AG04450 (cell line): ENCODE data around the gene S100A6. TPM values are rescaled to one million over a fixed set of nuclear protein-coding genes. Genes with fewer than 3 reads are reported as not detected.

Experiments
- CTCF ChIA-PET: fragments of 300-600, 350-600 bp; formaldehyde crosslinking; extraction: SDS; loops from one replicate; lab custom pipeline; 2022; ENCODE audit warnings: antibody characterized with exemption, inconsistent platforms; lab: Charles Lee
- POLR2A ChIA-PET: fragments of 350-600 bp; formaldehyde crosslinking; extraction: SDS; loops from one replicate; lab custom pipeline; 2021; ENCODE audit warnings: antibody characterized with exemption, inconsistent platforms; lab: Yijun Ruan, JAX
- DNase-seq: peaks from one replicate; pipeline ENCODE4 v3.0.0-alpha.2; 2011; ENCODE audit warnings: low read depth, low spot score
- H3K27ac ChIP-seq: one replicate; pipeline ENCODE4 v1.5.1; 2012; ENCODE audit warnings: low read depth, low read length, control low read depth
- H3K27me3 ChIP-seq: one replicate; pipeline ENCODE4 v1.6.0; 2012; ENCODE audit warnings: low read length; ENCODE audit not compliant: control insufficient read depth, insufficient read depth
- H3K4me3 ChIP-seq: 2 replicates; pipeline ENCODE4 v1.5.1; 2011; ENCODE audit warnings: mild to moderate bottlenecking, low read depth, low read length, control low read depth
- H3K9me3 ChIP-seq: 2 replicates; pipeline ENCODE4 v1.5.1; 2012; ENCODE audit warnings: low read length; ENCODE audit not compliant: control insufficient read depth, insufficient read depth
- CTCF ChIP-seq: IDR thresholded peaks from 2 replicates; pipeline ENCODE4 v1.5.1; 2011; ENCODE audit warnings: low read depth, low read length, control low read depth, inconsistent platforms
- polyA plus RNA-seq: library from polyadenylated mRNA; depleted of rRNA; stranded (reverse); fragments of >200 nt; gene quantifications from 2 replicates; pipeline ENCODE4 v1.2.3, GENCODE V29; 2011

Gene S100A6
- polyA plus RNA-seq, 1 experiment = 1,379 TPM

GRCh38 chr1:153534226-153534924, 1.4 kb downstream of the S100A6 start:
- CTCF ChIA-PET = interaction anchor here (1.0 to 4.1 kb wide), 15 partner anchors 16 to 182 kb away, joined by 3 to 34 read pairs (median 8); partner anchors contain the start of genes CHTOP, S100A13, S100A16 and S100A2
- POLR2A ChIA-PET = interaction anchor here (0.6 to 5.2 kb wide), 10 partner anchors 11 to 100 kb away, joined by 3 to 76 read pairs (median 8); partner anchors contain the start of genes CHTOP, S100A1, S100A13 and S100A2
- H3K27ac ChIP-seq = peak overlapping the region; percentile 96
- no peak for TF ChIP-seq CTCF
- DNase-seq = no peak
- no peaks in the 10 kb centered on the region for H3K27me3 ChIP-seq
- no peaks in the 10 kb centered on the region; the same call in 1 of the 2 replicates for H3K9me3 ChIP-seq
- peak overlapping the region; percentile 98 for H3K4me3 ChIP-seq

- no peaks in the 10 kb centered on the region for H3K27me3 ChIP-seq
- peak overlapping the region; percentile 96 for H3K27ac ChIP-seq
- ChIA-PET CTCF (interaction anchor here (0.6 to 4.1 kb wide), 43 partner anchors 8 to 216 kb away, joined by 3 to 165 read pairs (median 7); partner anchors contain the start of genes CHTOP, S100A1, S100A13 and S100A16), POLR2A (interaction anchor here (1.3 to 5.2 kb wide), 7 partner anchors 12 to 94 kb away, joined by 4 to 76 read pairs (median 12); partner anchors contain the start of genes S100A13, S100A2 and S100A4)
- peak overlapping the region; percentile 98 for H3K4me3 ChIP-seq
- TF ChIP-seq CTCF = no peak
- DNase-seq = peak; percentile 51
- H3K9me3 ChIP-seq = no peaks in the 10 kb centered on the region; the same call in 1 of the 2 replicates
Measured at GRCh38 chr1:153533689-153534201, 2.0 kb downstream of the S100A6 start.

- POLR2A ChIA-PET = interaction anchor here (0.6 to 5.2 kb wide), 7 partner anchors 21 to 94 kb away, joined by 3 to 76 read pairs (median 6); partner anchors contain the start of genes S100A13 and S100A2
- H3K9me3 ChIP-seq = no peaks in the 10 kb centered on the region; the same call in 1 of the 2 replicates
- DNase-seq = peak; percentile 52
Measured at GRCh38 chr1:153532769-153533599, 2.8 kb downstream of the S100A6 start.

GRCh38 chr1:153532181-153532580, 3.6 kb downstream of the S100A6 start:
- DNase-seq = no peak
- CTCF ChIA-PET = interaction anchor here (0.6 to 4.1 kb wide), 26 partner anchors 8 to 306 kb away, joined by 3 to 165 read pairs (median 12); partner anchors contain the start of genes CHTOP, S100A1, S100A13 and S100A2
- H3K4me3 ChIP-seq = no peak overlapping the region

More at GRCh38 chr1:153532769-153533599, 2.8 kb downstream of the S100A6 start:
- peak; percentile 88 for TF ChIP-seq CTCF
- Histone ChIP-seq H3K27me3 (no peaks in the 10 kb centered on the region), H3K27ac (peak overlapping the region; percentile 96), H3K4me3 (peak overlapping the region; percentile 98)
- CTCF ChIA-PET = interaction anchor here (0.5 to 4.1 kb wide), 52 partner anchors 9 to 305 kb away, joined by 3 to 165 read pairs (median 6); partner anchors contain the start of genes CHTOP, S100A1, S100A13 and S100A16

More at GRCh38 chr1:153532181-153532580, 3.6 kb downstream of the S100A6 start:
- H3K27me3 ChIP-seq = no peaks in the 10 kb centered on the region
- no peak for TF ChIP-seq CTCF
- no peak overlapping the region for H3K27ac ChIP-seq
- no peaks in the 10 kb centered on the region; the same call in 1 of the 2 replicates for H3K9me3 ChIP-seq
- POLR2A ChIA-PET = interaction anchor here (0.6 to 5.2 kb wide), 6 partner anchors 20 to 102 kb away, joined by 3 to 76 read pairs (median 4); partner anchors contain the start of genes CHTOP and S100A2
